Suppressor macrophage treated with lipopolysaccharide for 4 hours (primary cell): ENCODE results near the gene NALCN.

Experiments
- DNase-seq: peaks from one replicate; pipeline ENCODE4 v3.0.0-alpha.2; 2020

Gene NALCN

GRCh38 chr13:101267656-101268055 is 148.7 kb downstream of the NALCN start:
- no peak for DNase-seq

DNA sequence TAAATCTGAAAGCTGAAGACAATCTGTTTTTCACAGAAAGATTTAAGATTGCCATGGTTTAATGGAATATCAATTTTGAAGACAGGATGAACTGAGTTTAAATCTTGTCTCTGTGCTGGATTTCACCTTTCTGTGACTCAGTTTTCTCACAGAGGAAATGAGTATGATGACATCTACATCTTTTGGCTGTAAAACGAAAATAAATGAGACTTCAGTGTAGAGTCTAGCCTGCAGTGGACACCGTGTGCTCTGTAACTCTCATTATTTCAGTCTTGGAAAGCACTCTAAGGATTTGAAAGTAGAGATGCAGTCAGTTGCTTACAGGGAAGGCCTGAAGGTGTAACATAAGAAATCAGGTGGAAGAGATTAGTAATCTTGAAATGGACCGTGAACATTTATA is 150.4 kb downstream of the NALCN start:
- no peak for DNase-seq

GRCh38 chr13:101264931-101265330 is 151.4 kb downstream of the NALCN start:
- no peak for DNase-seq

DNA sequence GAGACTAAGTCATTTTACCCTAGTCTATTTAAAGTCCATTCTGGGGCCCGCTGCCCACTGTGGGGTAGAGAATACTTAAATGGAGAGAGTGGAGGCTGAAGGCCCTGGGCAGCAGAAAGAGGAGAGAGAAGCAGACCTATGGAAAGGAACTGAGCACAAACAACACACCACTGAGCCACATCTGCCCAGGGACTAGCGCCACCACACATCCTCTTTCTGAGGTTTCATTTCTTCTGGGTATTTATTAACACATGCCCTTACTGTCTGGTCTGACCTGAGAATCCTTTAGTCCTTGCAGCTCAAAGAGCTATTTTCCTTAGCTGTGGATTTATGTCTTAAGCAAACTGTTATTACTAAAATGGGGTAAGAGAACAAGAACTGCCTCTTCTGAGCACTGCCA is 154.0 kb downstream of the NALCN start:
- DNase-seq = no peak

DNA sequence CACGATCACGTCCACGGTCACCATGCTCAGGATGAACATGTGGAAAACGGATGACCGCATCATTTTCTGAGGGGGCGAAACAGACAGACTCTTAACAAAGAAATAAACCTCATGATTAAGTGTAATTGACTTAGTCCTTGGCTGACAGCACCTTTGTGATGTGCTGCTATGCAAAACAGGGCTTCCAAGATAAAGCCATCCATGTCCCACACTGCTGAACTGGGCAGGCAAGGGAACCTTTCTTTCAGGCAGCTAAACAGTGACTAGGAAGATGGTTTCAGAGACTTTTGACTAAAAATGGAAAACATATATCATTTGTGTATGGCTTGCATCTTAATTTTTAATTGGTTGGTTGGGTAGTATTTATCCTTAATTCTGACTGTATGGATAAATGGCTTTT is 157.8 kb downstream of the NALCN start:
- no peak for DNase-seq

GRCh38 chr13:101258071-101258470 is 158.2 kb downstream of the NALCN start:
- DNase-seq = peak; percentile 20

DNA sequence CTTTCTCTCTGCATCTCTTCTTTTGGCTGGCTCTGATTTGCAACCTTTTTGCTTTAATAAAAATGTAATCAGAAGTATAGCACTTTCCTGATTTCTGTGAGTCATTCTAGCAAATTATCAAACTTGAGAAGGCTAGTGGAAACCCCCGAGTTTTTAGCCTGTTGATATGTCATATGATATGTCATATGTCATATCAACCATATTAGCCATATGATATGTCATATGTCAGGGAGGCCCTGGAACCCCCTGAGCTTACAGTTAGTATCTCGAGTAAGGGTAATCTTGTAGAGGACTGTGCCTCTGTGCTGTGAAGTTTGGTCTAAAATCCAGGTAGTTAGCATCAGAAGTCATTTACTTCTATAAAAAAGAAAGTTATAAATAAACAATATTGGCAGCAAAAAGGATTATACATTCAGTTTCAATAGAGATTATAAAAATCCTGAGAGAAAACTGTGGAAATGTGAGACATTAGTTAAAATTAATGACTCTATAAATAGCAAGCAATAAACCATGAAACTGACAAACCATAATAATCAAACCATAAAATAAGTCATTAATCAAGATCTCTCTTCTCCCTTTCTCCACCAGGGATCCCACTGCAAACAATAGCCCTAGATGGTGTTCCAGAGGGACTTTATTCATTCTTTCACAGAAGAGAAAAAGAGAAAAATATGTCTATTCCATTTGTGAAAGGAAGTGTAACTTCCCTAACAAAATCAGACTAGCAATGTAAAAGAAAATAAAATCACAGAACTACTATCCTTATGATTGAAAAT is 167.4 kb downstream of the NALCN start:
- no peak for DNase-seq

- DNase-seq = no peak
Measured at GRCh38 chr13:101242720-101243119, 173.6 kb downstream of the NALCN start.

GRCh38 chr13:101238555-101238954 is 177.8 kb downstream of the NALCN start:
- no peak for DNase-seq

DNA sequence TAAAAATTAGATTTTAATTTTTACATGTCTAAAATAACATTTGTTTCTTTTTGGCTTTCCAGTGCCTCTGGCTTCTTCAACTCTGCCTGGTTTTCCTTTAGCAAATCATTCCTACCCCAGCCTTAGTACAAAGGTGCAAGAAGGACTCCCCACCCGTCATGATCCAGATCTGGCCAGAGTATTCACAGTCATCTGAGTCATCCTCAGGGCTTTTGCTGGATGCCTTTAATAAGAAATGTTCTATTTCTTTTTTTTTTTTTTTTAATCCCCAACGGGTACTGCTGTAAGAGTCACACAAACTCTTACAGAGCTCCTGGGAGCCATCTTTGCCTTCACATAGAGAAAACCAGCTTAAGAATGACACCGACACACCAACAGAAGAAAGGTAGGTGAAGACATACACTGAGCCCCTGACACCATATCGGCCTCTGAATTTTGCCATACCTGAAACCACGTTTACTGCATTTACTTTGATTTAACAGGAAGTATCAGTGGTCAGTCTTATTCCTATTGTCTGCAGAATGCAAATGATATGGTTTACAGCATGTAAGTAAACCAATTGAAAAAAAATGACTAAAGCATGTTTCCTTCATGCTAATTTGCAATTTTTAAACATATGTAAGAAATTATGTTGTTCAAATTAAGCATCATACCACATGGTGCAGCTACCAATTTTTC is 184.4 kb downstream of the NALCN start:
- no peak for DNase-seq

GRCh38 chr13:101230271-101230890 is 185.9 kb downstream of the NALCN start:
- DNase-seq = no peak

- no peak for DNase-seq
Measured at GRCh38 chr13:101219609-101220265, 196.6 kb downstream of the NALCN start.

DNA sequence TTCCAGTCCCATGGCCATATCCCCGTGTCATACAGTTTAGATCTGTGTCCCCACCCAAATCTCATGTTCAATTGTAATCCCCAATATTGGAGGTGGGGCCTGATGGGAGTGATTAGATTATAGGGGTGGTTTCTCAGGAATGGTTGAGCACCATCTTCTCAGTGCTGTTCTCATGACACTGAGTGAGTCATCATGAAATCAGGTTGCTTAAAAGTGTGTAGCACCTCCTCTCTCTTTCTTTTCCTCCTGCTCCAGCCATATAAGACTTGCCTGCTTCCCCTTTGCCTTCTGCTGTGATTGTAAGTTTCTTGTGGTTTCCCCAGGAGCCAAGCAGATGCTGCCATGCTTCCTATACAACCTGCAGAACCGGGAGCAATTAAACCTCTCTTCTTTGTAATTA is 197.8 kb downstream of the NALCN start:
- DNase-seq = no peak

DNA sequence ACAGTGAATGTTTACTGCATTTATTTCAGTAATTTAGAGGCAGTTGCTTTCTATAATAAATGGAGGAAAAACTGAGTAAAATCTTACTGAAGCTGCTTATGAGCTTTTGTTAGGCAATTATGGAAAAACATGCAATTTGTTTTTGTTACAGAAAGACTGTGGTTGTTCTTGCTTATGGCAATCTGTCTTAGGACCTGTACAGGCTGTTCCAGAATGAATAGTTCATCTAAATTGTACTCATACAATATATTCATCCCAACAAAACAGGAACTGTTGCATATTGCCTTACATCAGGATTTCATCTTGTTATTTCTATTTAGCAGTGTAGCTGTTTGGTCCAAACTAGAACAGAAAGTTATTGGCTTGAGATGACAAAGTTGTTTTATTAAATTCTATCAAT is 199.2 kb downstream of the NALCN start:
- no peak for DNase-seq

DNA sequence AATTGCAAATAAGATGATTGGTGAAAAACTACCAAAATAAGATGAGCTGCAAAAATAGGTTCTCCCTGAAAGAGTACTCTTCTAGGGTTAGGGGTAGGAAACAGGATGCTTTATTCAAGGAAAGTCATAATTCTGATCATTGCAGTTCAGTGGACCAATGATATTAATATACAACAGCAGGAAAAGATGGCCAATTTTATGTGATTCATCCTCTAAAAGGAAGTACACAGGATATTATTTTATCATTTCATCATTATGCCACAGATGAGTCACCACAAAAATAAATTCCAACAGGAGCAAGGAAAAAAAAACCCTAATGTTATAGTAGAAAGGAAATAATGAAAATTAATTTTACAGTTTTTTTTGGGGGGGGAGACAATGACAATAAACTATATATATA is 205.0 kb downstream of the NALCN start:
- no peak for DNase-seq

DNA sequence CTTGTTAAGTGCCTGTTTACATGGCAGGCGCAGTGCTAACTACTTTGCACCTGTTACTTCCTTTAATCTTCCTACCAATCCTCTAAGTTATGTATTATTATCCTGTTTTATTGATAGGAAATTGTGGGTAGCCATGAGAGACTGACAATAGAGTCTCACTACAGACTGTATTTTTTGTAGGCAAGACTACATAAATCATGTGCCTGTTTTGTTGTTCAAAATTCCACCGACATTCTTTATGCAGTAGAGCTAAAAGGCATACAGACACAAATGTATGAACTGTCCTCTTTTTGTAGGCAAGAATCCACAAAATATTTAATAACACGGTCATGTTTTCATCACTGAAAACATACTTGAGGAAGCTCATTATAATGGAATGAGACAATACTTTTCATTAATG is 205.5 kb downstream of the NALCN start:
- DNase-seq = no peak

DNA sequence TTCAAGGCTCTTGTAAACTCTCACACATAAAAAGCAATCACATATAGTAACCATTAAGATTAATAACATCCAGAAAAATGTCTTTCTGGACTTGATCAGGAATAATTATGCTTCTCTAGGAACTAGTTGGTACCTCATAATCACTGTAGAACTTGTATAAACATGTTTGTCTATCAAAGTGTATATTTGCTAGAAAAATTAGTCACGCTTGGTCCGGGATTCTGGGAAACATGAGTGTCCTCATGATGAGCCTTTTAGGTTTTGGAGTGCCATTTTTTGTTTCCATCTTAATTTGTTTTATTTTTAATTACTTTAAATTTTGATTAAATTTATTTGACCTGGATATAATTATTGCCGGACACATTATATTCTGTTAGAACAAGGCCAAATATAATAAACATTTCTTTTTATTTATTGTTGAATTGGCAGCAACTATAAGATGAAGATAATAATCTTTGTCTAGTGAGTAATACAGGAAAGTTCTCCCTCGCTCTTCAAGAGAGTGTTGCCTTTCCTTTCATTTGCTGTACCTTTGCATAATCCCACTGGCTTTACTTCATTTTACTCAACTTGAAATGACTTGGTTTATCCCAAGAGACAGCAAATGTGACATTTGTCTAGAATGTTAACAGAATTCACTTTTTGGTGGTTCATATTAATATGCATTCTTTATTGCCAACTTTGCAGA is 207.0 kb downstream of the NALCN start:
- DNase-seq = no peak

GRCh38 chr13:101205408-101205807 is 210.9 kb downstream of the NALCN start:
- DNase-seq = no peak

DNA sequence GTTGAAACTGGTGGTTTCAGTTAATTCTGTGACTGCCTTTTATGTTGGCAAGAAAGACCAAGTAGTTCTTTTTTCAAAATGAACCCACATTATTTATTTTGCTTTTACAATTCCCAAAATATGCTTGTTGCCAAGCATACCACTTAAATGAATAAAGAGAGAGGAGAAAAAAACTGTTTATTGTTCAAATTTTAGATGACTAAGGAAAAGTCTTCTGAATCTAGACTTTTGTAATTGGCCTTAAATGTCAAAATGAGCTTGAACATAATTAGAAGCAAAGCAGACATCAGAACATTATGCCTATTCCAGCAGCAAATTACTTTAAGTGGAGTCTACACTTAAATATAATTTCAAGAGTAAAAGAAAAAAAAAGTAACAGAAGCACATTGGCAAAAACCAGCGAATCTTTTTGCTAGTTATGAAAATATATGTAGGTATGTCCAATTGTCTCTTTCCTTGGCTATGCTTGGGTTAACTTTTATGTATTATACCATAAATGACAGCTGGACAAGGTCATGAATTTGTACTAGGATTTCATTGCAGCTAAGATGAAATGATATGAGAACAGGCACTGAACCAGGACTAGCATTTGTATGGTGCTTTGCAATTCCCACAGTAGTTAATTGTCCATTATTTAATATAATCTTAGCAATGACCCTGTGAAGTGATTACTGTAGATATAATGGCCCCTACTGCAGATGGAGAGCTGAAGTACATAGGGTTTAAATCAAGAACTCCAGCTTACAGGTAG is 211.9 kb downstream of the NALCN start:
- no peak for DNase-seq

DNA sequence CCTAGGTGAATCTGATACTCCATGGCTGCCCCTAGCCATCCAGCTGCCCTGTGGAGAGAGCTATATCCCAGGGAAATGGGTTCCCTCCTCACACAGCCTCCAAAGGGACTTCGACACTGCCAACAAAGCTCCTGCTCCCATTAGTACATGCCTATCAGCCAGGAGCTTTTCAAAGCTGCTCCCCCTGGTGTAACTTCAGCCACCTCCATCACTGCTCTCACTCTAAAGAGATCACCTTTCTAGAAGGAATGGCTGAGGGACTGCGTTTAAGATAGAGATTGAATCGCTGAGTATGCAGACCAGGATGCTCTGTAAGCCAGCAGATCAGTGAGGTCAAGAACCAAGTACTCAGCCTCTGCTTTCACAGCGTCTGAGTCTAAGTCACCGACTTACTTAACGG is 213.7 kb downstream of the NALCN start:
- no peak for DNase-seq

- DNase-seq = no peak
Measured at GRCh38 chr13:101190976-101191375, 225.3 kb downstream of the NALCN start.

- no peak for DNase-seq
Measured at GRCh38 chr13:101190337-101190736, 226.0 kb downstream of the NALCN start.
